ENCODE data around the gene ZBTB16. TPM values are rescaled to one million over a fixed set of nuclear protein-coding genes. Genes with fewer than 3 reads are reported as not detected.
A peak's percentile ranks its signal among the peaks of the same experiment; 100 is the strongest.

Gene ZBTB16
- total RNA-seq, 1 donor from 2014 or later: 64.8 TPM

- intact Hi-C loops (cut with DNase I): no loop called here
- DNase-seq (no peak), ATAC-seq (ENCODE audit: poor library complexity) (peak; percentile 52)
Observed at GRCh38 chr11:114154271-114155047, 94.9 kb downstream of the ZBTB16 start.

DNA sequence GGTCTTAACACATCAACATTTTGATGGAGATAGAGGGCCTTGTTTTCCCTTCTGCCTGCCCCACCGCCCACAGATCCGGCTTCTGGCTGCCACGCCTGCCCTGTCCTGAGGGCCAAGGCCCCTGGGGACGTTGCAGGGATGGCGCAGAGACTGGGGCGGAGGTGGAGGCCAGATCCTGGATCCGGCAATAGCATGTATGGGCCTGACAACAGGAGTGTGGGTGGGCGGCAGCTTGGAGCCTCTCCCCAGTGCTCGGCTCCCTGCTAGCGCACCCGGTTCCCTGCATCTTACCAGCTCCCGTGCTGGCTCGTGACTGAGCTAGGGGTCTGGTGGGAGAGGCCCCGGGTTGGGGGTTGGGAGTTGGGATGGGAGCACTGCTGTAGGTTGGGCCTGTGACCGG is 95.6 kb downstream of the ZBTB16 start:
- intact Hi-C loops (cut with DNase I): no loop called here
- no peak for ATAC-seq (ENCODE audit: poor library complexity)
- DNase-seq: peak; percentile 70

DNA sequence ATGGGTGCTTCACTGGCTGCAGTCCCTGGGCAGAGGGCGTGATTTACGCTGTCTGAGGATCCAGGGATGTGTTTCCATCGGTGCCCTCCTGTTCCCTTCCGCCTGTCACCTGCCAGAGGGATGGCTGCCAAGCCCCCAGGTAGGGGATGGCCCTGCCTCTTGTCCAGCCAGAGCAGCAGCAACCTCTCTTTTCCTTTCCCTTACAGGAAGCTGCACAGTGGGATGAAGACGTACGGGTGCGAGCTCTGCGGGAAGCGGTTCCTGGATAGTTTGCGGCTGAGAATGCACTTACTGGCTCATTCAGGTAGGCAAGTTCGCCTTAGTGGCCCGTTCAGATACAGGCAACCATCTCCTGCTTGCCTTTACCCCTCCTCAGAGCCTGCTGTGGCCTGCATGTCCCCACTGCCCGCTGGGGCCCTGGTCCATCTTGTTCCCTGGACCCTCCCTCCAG is 96.6 kb downstream of the ZBTB16 start:
- intact Hi-C loops (cut with DNase I): no loop called here
- no peak for DNase-seq

DNA sequence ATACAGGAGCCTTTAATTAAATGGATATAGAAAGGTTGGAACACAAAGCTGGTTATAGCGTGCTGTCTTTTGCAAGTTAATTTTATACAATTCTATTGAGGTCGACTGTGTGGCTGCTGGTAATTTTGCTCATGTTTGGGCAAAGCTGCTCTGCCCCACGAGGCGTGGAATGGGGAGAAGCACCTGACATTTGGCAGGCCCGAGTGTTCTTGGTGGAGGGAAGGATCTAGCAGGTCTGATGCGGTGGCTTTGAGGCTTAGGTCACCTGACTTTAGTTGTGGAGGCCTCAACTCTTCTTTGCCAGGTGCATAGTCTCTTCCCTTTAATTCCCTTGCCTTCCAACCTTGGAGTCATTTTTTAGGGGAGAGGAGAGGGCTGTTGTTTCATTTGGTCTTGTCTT is 97.3 kb downstream of the ZBTB16 start:
- intact Hi-C loops (cut with DNase I): no loop called here
- ATAC-seq (ENCODE audit: poor library complexity): no peak
- no peak for DNase-seq

More for the DNA sequence above, 96.6 kb downstream of the ZBTB16 start:
- ATAC-seq (ENCODE audit: poor library complexity): no peak

- DNase-seq: no peak
- intact Hi-C loops (cut with DNase I): no loop called here
Observed at GRCh38 chr11:114157476-114158050, 98.1 kb downstream of the ZBTB16 start.

DNA sequence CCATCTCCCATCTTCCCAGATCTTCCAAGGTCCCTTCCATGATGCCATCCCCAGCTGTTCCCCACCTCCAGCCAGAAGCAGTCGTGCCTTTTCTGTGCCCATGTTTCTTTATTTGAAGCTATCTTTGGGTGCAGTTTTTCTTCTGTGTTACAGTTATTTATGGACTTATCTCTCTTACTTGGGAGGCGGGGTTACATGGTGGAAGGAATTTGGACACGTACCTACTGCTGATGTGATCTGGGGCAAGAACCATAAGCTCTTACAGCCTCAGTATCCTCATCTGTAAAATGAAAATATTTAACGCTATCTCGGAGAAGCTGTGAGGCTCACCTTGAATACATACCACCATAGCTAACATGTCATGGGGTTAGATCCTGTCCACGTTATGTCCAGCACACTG is 98.9 kb downstream of the ZBTB16 start:
- ATAC-seq (ENCODE audit: poor library complexity): no peak
- DNase-seq: no peak
- intact Hi-C loops (cut with DNase I): no loop called here

More at GRCh38 chr11:114157476-114158050, 98.1 kb downstream of the ZBTB16 start:
- ATAC-seq (ENCODE audit: poor library complexity): no peak

DNA sequence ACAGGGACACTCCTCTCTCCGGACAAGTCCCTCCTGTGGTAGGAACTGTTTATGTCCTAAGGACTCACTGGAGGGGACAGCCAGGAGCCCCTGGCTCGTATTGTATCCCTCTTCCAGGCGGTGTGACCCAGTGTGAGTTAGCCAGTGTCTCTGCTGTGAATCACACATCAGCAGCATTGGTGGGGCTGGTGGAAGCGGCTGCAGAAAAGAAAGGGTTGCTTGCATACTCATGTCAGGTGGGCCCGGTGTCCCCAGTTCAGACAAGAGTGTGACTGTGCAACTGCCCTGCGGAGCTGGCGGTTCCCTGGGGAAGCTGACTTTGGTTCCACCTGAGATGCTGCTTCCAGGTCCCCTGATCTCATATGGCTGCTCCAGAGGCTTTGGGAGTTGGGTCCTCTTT is 99.4 kb downstream of the ZBTB16 start:
- no peak for DNase-seq

DNA sequence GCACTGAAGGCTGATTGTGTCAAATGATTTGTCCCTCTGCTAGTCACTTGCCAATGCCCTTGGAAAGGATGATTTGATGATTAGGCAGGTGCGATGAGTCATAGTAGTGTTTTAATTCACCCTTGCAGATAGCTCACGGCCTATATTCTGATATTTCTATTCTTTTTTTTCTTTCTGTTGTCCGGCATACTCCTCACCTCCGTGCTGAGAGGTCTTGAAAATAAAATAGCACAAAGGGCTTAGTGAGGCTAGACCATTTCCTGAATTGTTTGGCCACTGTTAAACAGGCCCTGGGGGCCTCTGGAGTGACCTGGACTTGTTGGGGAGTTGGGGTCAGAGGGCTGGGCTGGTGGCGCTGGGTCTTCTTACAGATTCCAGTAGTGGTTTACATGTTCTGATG is 99.8 kb downstream of the ZBTB16 start:
- ATAC-seq (ENCODE audit: poor library complexity): no peak
- no peak for DNase-seq

More for the DNA sequence above, 99.4 kb downstream of the ZBTB16 start:
- intact Hi-C loops (cut with DNase I): no loop called here
- no peak for ATAC-seq (ENCODE audit: poor library complexity)

DNA sequence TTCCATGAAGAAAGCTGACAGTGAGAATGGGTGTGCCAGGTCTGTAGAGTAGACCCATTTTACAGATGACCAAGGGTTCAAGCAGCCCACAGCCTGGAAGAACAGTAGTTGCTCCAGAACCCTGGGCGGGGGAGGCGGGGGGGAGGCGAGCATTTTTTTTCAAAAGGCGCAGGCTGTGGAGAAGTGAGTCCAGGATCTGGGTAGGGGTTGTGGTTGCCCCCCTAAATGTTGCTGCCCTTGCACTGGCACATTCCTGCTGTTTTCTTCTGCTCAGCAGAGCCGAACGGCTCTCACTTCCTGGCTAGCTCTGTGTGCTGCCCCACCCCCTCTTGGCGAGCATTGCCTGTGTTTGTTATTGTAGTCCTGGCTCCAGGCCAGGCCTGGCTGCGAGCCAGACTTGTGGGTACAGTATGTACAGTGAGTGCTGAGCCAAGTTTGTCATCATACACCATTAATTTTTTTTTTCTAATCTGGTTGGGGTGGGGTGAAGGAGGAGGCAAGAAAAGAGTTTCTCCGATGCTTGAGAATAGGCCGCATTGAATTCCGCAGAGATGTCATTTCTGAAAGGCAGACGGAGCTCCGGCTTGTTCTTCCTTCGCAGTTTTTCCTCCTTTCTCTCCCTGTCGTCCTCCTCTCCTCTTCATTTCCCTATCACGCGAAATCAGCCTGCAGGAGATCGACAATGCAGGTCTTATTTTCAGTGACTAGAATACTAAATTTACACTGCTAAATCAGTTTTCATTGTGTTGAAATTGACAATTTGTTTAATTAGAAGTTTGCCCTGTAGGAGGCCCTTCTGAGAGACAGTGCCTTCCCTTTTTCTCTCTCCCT is 100.5 kb downstream of the ZBTB16 start:
- ATAC-seq (ENCODE audit: poor library complexity): peak; percentile 72
- peak; percentile 100 for DNase-seq
- intact Hi-C loops (cut with DNase I): loop anchor here (5.0 kb wide), 1 partner anchor 98 kb away; no protein-coding TSS in a partner anchor

More for the DNA sequence above, 99.8 kb downstream of the ZBTB16 start:
- intact Hi-C loops (cut with DNase I): no loop called here

- intact Hi-C loops (cut with DNase I): loop anchor here (5.0 kb wide), 1 partner anchor 99 kb away; no protein-coding TSS in a partner anchor
- DNase-seq (no peak), ATAC-seq (ENCODE audit: poor library complexity) (peak; percentile 7)
Observed at GRCh38 chr11:114160894-114161293, 101.4 kb downstream of the ZBTB16 start.

DNA sequence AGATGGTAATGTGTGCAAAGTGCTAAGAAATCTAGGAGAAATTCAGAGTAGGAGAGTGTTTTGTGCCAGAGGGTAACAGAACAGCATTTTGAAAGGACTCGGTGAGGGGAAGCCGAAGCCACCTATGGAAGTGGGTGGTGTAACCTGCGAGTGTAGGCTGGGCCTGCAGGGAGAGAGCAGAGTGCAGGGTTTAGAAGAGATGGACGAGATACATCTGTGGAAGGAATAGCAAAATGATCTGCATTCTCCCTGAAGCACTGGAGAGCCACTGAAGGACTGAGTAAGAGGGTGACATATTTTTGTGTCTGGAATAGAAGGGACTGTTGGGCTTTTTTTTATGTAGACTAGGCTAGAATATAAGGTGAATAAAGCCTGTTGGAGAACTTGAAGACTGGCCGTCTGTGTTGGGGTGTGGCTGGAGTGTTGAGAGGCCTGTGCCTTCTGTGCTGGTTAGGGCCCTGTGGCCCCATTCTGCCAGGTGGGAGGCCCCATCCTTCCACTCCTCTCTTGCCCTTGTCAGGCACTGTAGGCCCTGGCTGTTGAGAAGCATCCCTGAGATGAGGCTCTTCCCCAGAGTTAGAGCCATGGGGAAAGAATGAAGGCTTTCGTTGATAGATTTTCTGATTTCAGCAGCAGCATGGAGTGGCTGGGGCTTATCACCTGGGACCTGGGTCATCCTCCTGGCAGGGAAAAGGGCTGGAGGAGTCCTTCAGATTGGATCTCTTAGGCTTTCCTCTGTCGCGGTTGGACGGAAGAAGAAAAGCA is 102.2 kb downstream of the ZBTB16 start:
- intact Hi-C loops (cut with DNase I): loop anchor here (5.0 kb wide), 1 partner anchor 99 kb away; no protein-coding TSS in a partner anchor
- ATAC-seq (ENCODE audit: poor library complexity) (no peak), DNase-seq (no peak)

GRCh38 chr11:114162719-114163123 is 103.2 kb downstream of the ZBTB16 start:
- intact Hi-C loops (cut with DNase I): loop anchor here (1.0 to 5.0 kb wide), 2 partner anchors 17 to 100 kb away; no protein-coding TSS in a partner anchor
- DNase-seq (peak; percentile 88), ATAC-seq (ENCODE audit: poor library complexity) (peak; percentile 68)

DNA sequence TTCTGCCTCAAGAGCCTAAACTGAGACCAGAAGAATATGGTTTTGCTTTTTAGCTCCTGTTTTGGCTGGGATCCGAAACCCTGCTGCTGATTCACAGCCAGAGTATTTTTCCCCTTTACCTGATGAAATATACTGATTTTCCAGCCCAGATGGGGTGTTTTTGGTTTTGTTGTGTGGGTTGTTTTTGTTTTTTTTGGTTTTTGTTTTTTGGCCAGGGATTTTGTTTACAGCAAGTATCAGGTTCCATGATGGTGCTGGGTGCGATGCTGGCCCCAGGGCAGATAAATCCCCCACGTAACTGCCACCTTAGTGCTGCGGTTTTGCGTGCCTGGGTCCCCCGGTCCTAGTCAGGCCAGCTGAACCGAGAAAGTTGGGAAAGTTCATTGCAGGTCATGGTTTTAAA is 103.7 kb downstream of the ZBTB16 start:
- intact Hi-C loops (cut with DNase I): loop anchor here (1.0 to 5.0 kb wide), 2 partner anchors 16 to 101 kb away; no protein-coding TSS in a partner anchor
- ATAC-seq (ENCODE audit: poor library complexity): no peak

GRCh38 chr11:114163830-114164401 is 104.4 kb downstream of the ZBTB16 start:
- DNase-seq (no peak), ATAC-seq (ENCODE audit: poor library complexity) (peak; percentile 13)
- intact Hi-C loops (cut with DNase I): loop anchor here (1.0 to 5.0 kb wide), 2 partner anchors 15 to 102 kb away; no protein-coding TSS in a partner anchor

More for the DNA sequence above, 103.7 kb downstream of the ZBTB16 start:
- no peak for DNase-seq

DNA sequence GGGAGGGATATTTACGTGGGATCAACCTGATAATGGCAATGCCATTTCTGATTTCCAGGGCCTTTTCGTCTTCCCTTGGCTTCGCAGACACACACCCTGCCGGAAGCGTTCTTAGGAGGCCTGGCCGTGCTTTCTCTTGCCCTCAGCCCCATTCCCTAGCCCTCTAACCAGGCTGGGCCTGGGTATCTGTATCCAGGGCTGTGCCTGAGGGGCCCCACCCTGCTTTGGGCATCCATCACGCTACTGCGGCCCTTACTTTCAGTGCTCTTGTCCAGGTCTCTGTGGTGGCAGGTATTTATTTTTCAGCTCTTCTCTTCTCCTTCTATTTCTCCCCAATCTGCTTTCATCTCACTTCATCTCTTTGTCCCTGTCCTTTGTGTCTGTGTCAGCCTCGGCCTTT is 105.0 kb downstream of the ZBTB16 start:
- intact Hi-C loops (cut with DNase I): loop anchor here (5.0 kb wide), 1 partner anchor 102 kb away; no protein-coding TSS in a partner anchor
- ATAC-seq (ENCODE audit: poor library complexity): no peak
- no peak for DNase-seq

DNA sequence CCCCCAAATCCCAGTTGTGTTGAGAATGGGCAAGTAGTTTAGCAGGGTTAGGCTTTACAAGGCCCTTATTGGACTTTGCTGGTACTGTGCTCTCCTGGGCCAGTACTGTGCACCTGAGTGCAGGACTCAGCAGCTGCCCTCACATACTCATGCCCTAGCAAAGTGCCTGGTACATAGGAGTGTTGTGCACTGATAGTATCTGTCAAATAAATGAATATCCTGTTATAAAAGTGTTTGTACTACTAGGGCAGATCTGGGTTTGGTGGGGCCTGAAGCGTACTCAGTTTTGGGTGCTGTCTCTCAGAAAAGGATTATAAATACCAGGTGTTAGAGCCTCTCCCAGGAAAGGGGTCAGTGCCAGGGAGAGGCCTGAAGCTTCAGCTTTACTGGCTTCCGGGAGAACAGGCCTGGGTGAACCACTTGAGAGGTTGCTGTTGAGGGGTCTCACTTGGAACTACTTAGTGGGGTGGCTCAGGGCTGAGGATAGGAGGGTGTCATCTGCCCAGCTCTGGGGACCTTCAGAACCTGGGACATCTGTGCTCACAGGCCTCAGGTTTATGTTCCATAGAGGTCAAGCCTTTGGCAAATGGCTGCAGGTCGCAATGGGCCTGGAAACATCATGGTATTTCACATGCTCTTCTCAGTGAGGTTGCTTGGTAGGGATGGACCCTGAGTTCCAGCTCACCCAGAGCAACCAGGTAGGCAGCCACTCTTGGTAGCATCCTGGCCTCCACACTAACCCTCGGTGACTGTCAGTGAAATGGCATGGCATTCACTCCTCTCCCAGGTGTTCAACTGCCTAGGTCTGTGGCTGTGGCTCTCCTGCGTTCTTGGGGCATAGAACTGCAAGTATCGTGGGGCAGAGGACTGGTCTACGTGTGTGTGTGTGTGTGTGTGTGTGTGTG is 106.1 kb downstream of the ZBTB16 start:
- DNase-seq (no peak), ATAC-seq (ENCODE audit: poor library complexity) (no peak)
- intact Hi-C loops (cut with DNase I): no loop called here

GRCh38 chr11:114166362-114166761 is 106.9 kb downstream of the ZBTB16 start:
- ATAC-seq (ENCODE audit: poor library complexity) (no peak), DNase-seq (no peak)
- intact Hi-C loops (cut with DNase I): no loop called here

Measured in Right ventricle myocardium superior (tissue), 1 donor.